ENCODE results near the gene MAP3K21. TPM values are rescaled to one million over a fixed set of nuclear protein-coding genes. Genes with fewer than 3 reads are reported as not detected.
A peak's percentile ranks its signal among the peaks of the same experiment; 100 is the strongest.

The MAP3K21 gene
- polyA plus RNA-seq, 1 donor (not counting 4 experiments of a cell fraction or from before 2014, with no cell fraction given): 6.4 TPM

GRCh38 chr1:233290396-233291034 is 37.0 kb upstream of the MAP3K21 start:
- peaks cover 2% of the 10 kb centered on the region for H3K9me1 ChIP-seq (ENCODE audit: control insufficient read depth, extremely low read depth, insufficient read depth, low read length)
- H3K27ac ChIP-seq (ENCODE audit: control insufficient read depth, insufficient read depth, low read length): peak overlapping the region; percentile 13
- H3K9me3 ChIP-seq (ENCODE audit: control insufficient read depth, low read depth, low read length): no peaks in the 10 kb centered on the region
- no peak overlapping the region for H2AFZ ChIP-seq (ENCODE audit: control insufficient read depth, low read length)
- no peak overlapping the region for H3K4me2 ChIP-seq (ENCODE audit: control insufficient read depth, extremely low read depth, insufficient read depth, low read depth, low read length)
- DNase-seq (ENCODE audit: low read depth, low spot score) (no peak), FAIRE-seq (no peak)
- dilution Hi-C loops (cut with MboI; ENCODE audit: extremely low pct_ligation_motif_present, low sequenced_read_pairs): no loop called here
- peaks cover 10 to 25% of the 10 kb centered on the region in 2 experiments for H3K36me3 ChIP-seq (ENCODE audit: control insufficient read depth in 2 of 2, extremely low read depth in 1 of 2, insufficient read depth in 2 of 2, low read length in 2 of 2)
- H3K27me3 ChIP-seq (ENCODE audit: control insufficient read depth, extremely low read depth, insufficient read depth, low read length): no peaks in the 10 kb centered on the region
- TF ChIP-seq EZH2 (IDR thresholded peaks at IDR 0.05; ENCODE audit: low read length) (no peak), CTCF (optimal IDR thresholded peaks at IDR 0.05 in 1 of 3, IDR thresholded peaks at IDR 0.05 in 1 of 3, conservative IDR thresholded peaks at IDR 0.05 in 1 of 3; ENCODE audit: extremely low read depth in 1 of 3, insufficient read depth in 2 of 3, low read length in 3 of 3) (no peak)
- peaks cover 25% of the 10 kb centered on the region for H3K4me1 ChIP-seq (ENCODE audit: control insufficient read depth, extremely low read depth, insufficient read depth, low read length)
- no peak overlapping the region for H3K9ac ChIP-seq (ENCODE audit: control insufficient read depth, extremely low read depth, insufficient read depth, low read length)
- no peak overlapping the region for H3K4me3 ChIP-seq (ENCODE audit: control insufficient read depth in 2 of 3, extremely low read depth in 1 of 3, insufficient read depth in 2 of 3, low read depth in 1 of 3, low read length in 3 of 3)
- H4K20me1 ChIP-seq (ENCODE audit: control insufficient read depth, extremely low read depth, insufficient read depth, low read length): no peaks in the 10 kb centered on the region
- H3K79me2 ChIP-seq (ENCODE audit: control insufficient read depth, insufficient read depth, low read length): peaks cover 81% of the 10 kb centered on the region

- H3K79me2 ChIP-seq (ENCODE audit: control insufficient read depth, insufficient read depth, low read length): peaks cover 57% of the 10 kb centered on the region
- peak overlapping the region; percentile 91 for H3K4me2 ChIP-seq (ENCODE audit: control insufficient read depth, extremely low read depth, insufficient read depth, low read depth, low read length)
- H3K4me3 ChIP-seq (ENCODE audit: control insufficient read depth in 2 of 3, extremely low read depth in 1 of 3, insufficient read depth in 2 of 3, low read depth in 1 of 3, low read length in 3 of 3): peak overlapping the region in 1 of 3 experiments; percentile 98
- no peaks in the 10 kb centered on the region for H4K20me1 ChIP-seq (ENCODE audit: control insufficient read depth, extremely low read depth, insufficient read depth, low read length)
- TF ChIP-seq EZH2 (IDR thresholded peaks at IDR 0.05; ENCODE audit: low read length) (no peak), CTCF (optimal IDR thresholded peaks at IDR 0.05 in 1 of 3, IDR thresholded peaks at IDR 0.05 in 1 of 3, conservative IDR thresholded peaks at IDR 0.05 in 1 of 3; ENCODE audit: extremely low read depth in 1 of 3, insufficient read depth in 2 of 3, low read length in 3 of 3) (no peak)
- no peak overlapping the region for H2AFZ ChIP-seq (ENCODE audit: control insufficient read depth, low read length)
- DNase-seq (ENCODE audit: low read depth, low spot score) (no peak), FAIRE-seq (no peak)
- dilution Hi-C loops (cut with MboI; ENCODE audit: extremely low pct_ligation_motif_present, low sequenced_read_pairs): no loop called here
- peaks cover 4 to 14% of the 10 kb centered on the region in 2 experiments for H3K36me3 ChIP-seq (ENCODE audit: control insufficient read depth in 2 of 2, extremely low read depth in 1 of 2, insufficient read depth in 2 of 2, low read length in 2 of 2)
- no peak overlapping the region for H3K9ac ChIP-seq (ENCODE audit: control insufficient read depth, extremely low read depth, insufficient read depth, low read length)
- H3K9me3 ChIP-seq (ENCODE audit: control insufficient read depth, low read depth, low read length): no peaks in the 10 kb centered on the region
- H3K9me1 ChIP-seq (ENCODE audit: control insufficient read depth, extremely low read depth, insufficient read depth, low read length): peaks cover 2% of the 10 kb centered on the region
- H3K27ac ChIP-seq (ENCODE audit: control insufficient read depth, insufficient read depth, low read length): peak overlapping the region; percentile 94
- no peaks in the 10 kb centered on the region for H3K27me3 ChIP-seq (ENCODE audit: control insufficient read depth, extremely low read depth, insufficient read depth, low read length)
- peaks cover 35% of the 10 kb centered on the region for H3K4me1 ChIP-seq (ENCODE audit: control insufficient read depth, extremely low read depth, insufficient read depth, low read length)
Measured at GRCh38 chr1:233293556-233294446, 33.7 kb upstream of the MAP3K21 start.

Data from keratinocyte (primary cell).